PFSK-1 (cell line): ENCODE data around the gene CAMKV. TPM values are rescaled to one million over a fixed set of nuclear protein-coding genes. Genes with fewer than 3 reads are reported as not detected.

ENCODE experiments used
- FOXP2 ChIP-seq: optimal IDR thresholded peaks from 2 replicates; pipeline ENCODE3; 2011; ENCODE audit warnings: borderline replicate concordance, control low read depth, inconsistent platforms; ENCODE audit not compliant: insufficient read depth; ENCODE audit errors: extremely low read length, extremely low read depth
- POLR2AphosphoS5 ChIP-seq: IDR thresholded peaks from 2 replicates; pipeline ENCODE4 v1.6.1; 2012; ENCODE audit warnings: low read depth, mild to moderate bottlenecking, control low read depth, low read length, moderate library complexity
- REST ChIP-seq, 2 experiments: IDR thresholded peaks; 2 replicates each; pipeline versions ENCODE4 v1.6.1 to v1.8.0; 2011 to 2012; ENCODE audit warnings: low read depth in 2 of 2, low read length in 2 of 2, control low read depth in 1 of 2, inconsistent platforms in 1 of 2, mild to moderate bottlenecking in 1 of 2, moderate library complexity in 1 of 2; ENCODE audit not compliant: insufficient read depth in 1 of 2
- SIN3A ChIP-seq: IDR thresholded peaks from 2 replicates; pipeline ENCODE4 v1.6.1; 2012; ENCODE audit warnings: mild to moderate bottlenecking, low read length, moderate library complexity, borderline replicate concordance; ENCODE audit not compliant: insufficient read depth
- TAF1 ChIP-seq: IDR thresholded peaks from 2 replicates; pipeline ENCODE4 v1.6.1; 2012; ENCODE audit warnings: low read length, control low read depth, borderline replicate concordance; ENCODE audit not compliant: insufficient read depth
- polyA plus RNA-seq: library from polyadenylated mRNA; unstranded; fragments of >200 nt; gene quantifications from one replicate; pipeline ENCODE4 v1.2.1, GENCODE V29; 2012; ENCODE audit warnings: low read depth, missing spikeins; ENCODE audit not compliant: insufficient read length

The CAMKV gene
- 0.95 TPM for polyA plus RNA-seq

GRCh38 chr3:49869525-49870126 lies at the start of gene CAMKV:
TSS of gene CAMKV (minus strand) at chr3:49869906. CDS start at chr3:49862388, 7,518 bp downstream.
- TF ChIP-seq FOXP2 (no peak), POLR2AphosphoS5 (no peak), TAF1 (no peak), SIN3A (no peak), REST (IDR thresholded peaks at IDR 0.05; ENCODE audit: insufficient read depth in 1 of 2, low read depth in 2 of 2, low read length in 2 of 2) (no peak; a peak in 1 of 4 replicates)

GRCh38 chr3:49916686-49917085 lies 47.0 kb upstream of the CAMKV start:
- no peak for TF ChIP-seq FOXP2
- TF ChIP-seq REST (IDR thresholded peaks at IDR 0.05; ENCODE audit: insufficient read depth in 1 of 2, low read depth in 2 of 2, low read length in 2 of 2) = no peak
- no peak for TF ChIP-seq TAF1
- no peak for TF ChIP-seq POLR2AphosphoS5
- TF ChIP-seq SIN3A = no peak

GRCh38 chr3:49914906-49915305 lies 45.2 kb upstream of the CAMKV start:
- TF ChIP-seq POLR2AphosphoS5 (no peak), REST (IDR thresholded peaks at IDR 0.05; ENCODE audit: insufficient read depth in 1 of 2, low read depth in 2 of 2, low read length in 2 of 2) (no peak), TAF1 (no peak), FOXP2 (no peak), SIN3A (no peak)

- no peak for TF ChIP-seq SIN3A
- TF ChIP-seq REST (IDR thresholded peaks at IDR 0.05; ENCODE audit: insufficient read depth in 1 of 2, low read depth in 2 of 2, low read length in 2 of 2) = no peak
- no peak for TF ChIP-seq POLR2AphosphoS5
- no peak for TF ChIP-seq FOXP2
- no peak for TF ChIP-seq TAF1
Observed at GRCh38 chr3:49912881-49913281, 43.2 kb upstream of the CAMKV start.

- TF ChIP-seq SIN3A (no peak), POLR2AphosphoS5 (no peak), TAF1 (no peak), REST (IDR thresholded peaks at IDR 0.05; ENCODE audit: insufficient read depth in 1 of 2, low read depth in 2 of 2, low read length in 2 of 2) (no peak), FOXP2 (no peak)
Observed at GRCh38 chr3:49911611-49912010, 41.9 kb upstream of the CAMKV start.
